ENCODE results near the gene GLS. TPM values are rescaled to one million over a fixed set of nuclear protein-coding genes. Genes with fewer than 3 reads are reported as not detected.

GLS gene
- total and polyA plus RNA-seq, 2 donors (not counting 1 experiment from before 2014, with no cell fraction given), result 32.5 to 195 TPM

DNA sequence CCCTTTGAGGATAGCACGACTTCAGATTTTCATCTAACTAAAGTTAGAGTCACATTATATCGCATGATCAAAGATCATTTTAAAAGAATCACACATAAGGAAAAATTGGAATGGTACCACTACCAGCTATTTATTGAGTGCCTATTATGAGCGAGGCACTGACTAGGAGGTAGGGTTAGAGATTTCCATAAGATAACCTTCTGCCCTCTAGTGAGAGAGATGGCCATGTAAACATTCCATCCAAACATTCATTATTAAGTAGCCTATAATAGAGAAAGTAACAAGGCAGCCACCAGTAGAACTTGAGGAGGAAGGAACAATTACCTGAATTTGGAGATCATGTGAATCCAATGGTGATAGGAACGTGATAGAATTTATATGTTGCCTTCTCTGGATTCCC, 25.4 kb upstream of the GLS start:
- CTCF ChIA-PET, result no interaction called here
- POLR2A ChIA-PET, result no interaction called here
- Histone ChIP-seq H3K36me3 (replicated peaks in 1 of 2; ENCODE audit: control extremely low read depth in 1 of 2, control insufficient read depth in 1 of 2, extremely low read depth in 1 of 2, insufficient read depth in 2 of 2, low read length in 1 of 2) (peaks cover 1 to 9% of the 10 kb centered on the region in 2 experiments), H3K27me3 (replicated peaks in 1 of 4; ENCODE audit: control extremely low read depth in 1 of 4, control insufficient read depth in 3 of 4, insufficient read depth in 4 of 4, low read length in 3 of 4) (no peaks in the 10 kb centered on the region), H3K4me3 (ENCODE audit: control extremely low read depth in 1 of 5, extremely low read depth in 1 of 5, insufficient read depth in 1 of 5, low read depth in 2 of 5, low read length in 4 of 5) (no peak overlapping the region), H3K27ac (ENCODE audit: low read length in 2 of 2) (no peak overlapping the region), H4K20me1 (ENCODE audit: control insufficient read depth, insufficient read depth, low read length, poor library complexity, severe bottlenecking) (no peaks in the 10 kb centered on the region), H3K4me1 (ENCODE audit: control insufficient read depth in 2 of 2, insufficient read depth in 2 of 2, low read length in 2 of 2) (peaks cover 0 to 3% of the 10 kb centered on the region in 2 donors), H3K9ac (ENCODE audit: low read length) (no peak overlapping the region), H3K4me2 (replicated peaks; ENCODE audit: low read depth, low read length, poor library complexity, severe bottlenecking) (no peak overlapping the region), H2AFZ (ENCODE audit: insufficient read depth, low read depth, low read length, poor library complexity, severe bottlenecking) (no peak overlapping the region), H3K9me3 (ENCODE audit: control extremely low read depth in 1 of 3, control insufficient read depth in 2 of 3, insufficient read depth in 1 of 3, low read length in 2 of 3) (no peaks in the 10 kb centered on the region), H3K79me2 (ENCODE audit: control insufficient read depth, insufficient read depth, low read length) (no peaks in the 10 kb centered on the region)
- no peak for ATAC-seq (ENCODE audit: low read depth)
- no peak overlapping the region for H3K4me3 Mint-ChIP-seq
- intact Hi-C loops (cut with micrococcal nuclease), result no loop called here
- peaks cover 8% of the 10 kb centered on the region for H3K4me1 Mint-ChIP-seq
- no CpG with 5 or more reads among the region's 4 CpGs for WGBS (ENCODE audit: insufficient coverage)
- TF ChIP-seq EZH2 (IDR thresholded peaks at IDR 0.05; ENCODE audit: borderline replicate concordance, insufficient read depth, low read depth, low read length, poor library complexity, severe bottlenecking), result no peak
- TF ChIP-seq, protein P1, sequence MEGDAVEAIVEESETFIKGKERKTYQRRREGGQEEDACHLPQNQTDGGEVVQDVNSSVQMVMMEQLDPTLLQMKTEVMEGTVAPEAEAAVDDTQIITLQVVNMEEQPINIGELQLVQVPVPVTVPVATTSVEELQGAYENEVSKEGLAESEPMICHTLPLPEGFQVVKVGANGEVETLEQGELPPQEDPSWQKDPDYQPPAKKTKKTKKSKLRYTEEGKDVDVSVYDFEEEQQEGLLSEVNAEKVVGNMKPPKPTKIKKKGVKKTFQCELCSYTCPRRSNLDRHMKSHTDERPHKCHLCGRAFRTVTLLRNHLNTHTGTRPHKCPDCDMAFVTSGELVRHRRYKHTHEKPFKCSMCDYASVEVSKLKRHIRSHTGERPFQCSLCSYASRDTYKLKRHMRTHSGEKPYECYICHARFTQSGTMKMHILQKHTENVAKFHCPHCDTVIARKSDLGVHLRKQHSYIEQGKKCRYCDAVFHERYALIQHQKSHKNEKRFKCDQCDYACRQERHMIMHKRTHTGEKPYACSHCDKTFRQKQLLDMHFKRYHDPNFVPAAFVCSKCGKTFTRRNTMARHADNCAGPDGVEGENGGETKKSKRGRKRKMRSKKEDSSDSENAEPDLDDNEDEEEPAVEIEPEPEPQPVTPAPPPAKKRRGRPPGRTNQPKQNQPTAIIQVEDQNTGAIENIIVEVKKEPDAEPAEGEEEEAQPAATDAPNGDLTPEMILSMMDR (IDR thresholded peaks at IDR 0.05), result no peak
- no peaks in the 10 kb centered on the region for H3K9me3 Mint-ChIP-seq (ENCODE audit: insufficient read depth)
- no peak overlapping the region for H3K27ac Mint-ChIP-seq
- DNase-seq, result no peak
- no peaks in the 10 kb centered on the region for H3K27me3 Mint-ChIP-seq

DNA sequence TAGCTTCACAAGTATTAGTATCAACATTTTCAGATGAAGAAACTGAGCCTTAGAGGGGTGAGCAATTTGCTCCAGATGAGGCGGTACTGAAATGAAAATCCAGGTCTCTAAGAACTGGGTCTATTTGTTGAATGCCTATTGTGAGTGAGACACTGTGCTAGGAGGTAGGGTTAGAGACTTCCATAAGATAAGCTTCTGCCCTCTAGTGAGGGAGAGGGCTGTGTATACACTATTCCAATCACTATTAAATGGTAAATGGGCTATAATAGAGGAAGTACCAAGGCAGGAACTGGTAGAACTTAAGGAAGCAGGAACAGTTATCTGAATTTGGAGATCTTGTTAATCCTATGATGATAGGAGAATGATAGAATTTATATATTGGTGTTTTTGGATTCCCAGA, 23.6 kb upstream of the GLS start:
- no peak overlapping the region for H3K4me3 ChIP-seq (ENCODE audit: control extremely low read depth in 1 of 5, extremely low read depth in 1 of 5, insufficient read depth in 1 of 5, low read depth in 2 of 5, low read length in 4 of 5)
- Mint-ChIP-seq H3K9me3 (ENCODE audit: insufficient read depth) (no peaks in the 10 kb centered on the region), H3K4me3 (no peak overlapping the region), H3K4me1 (peaks cover 6% of the 10 kb centered on the region), H3K27me3 (no peaks in the 10 kb centered on the region), H3K27ac (no peak overlapping the region)
- H3K4me2 ChIP-seq (replicated peaks; ENCODE audit: low read depth, low read length, poor library complexity, severe bottlenecking), result no peak overlapping the region
- ChIA-PET POLR2A (no interaction called here), CTCF (no interaction called here)
- WGBS (ENCODE audit: insufficient coverage), result no CpG with 5 or more reads among the region's 1 CpG
- no peak overlapping the region for H2AFZ ChIP-seq (ENCODE audit: insufficient read depth, low read depth, low read length, poor library complexity, severe bottlenecking)
- no peaks in the 10 kb centered on the region for H3K9me3 ChIP-seq (ENCODE audit: control extremely low read depth in 1 of 3, control insufficient read depth in 2 of 3, insufficient read depth in 1 of 3, low read length in 2 of 3)
- no peak for ATAC-seq (ENCODE audit: low read depth)
- DNase-seq, result no peak
- no peak overlapping the region for H3K27ac ChIP-seq (ENCODE audit: low read length in 2 of 2)
- intact Hi-C loops (cut with micrococcal nuclease), result no loop called here
- peaks cover 0 to 3% of the 10 kb centered on the region in 2 donors for H3K4me1 ChIP-seq (ENCODE audit: control insufficient read depth in 2 of 2, insufficient read depth in 2 of 2, low read length in 2 of 2)
- no peaks in the 10 kb centered on the region for H4K20me1 ChIP-seq (ENCODE audit: control insufficient read depth, insufficient read depth, low read length, poor library complexity, severe bottlenecking)
- TF ChIP-seq, protein P1 (IDR thresholded peaks at IDR 0.05), result no peak
- no peak for TF ChIP-seq EZH2 (IDR thresholded peaks at IDR 0.05; ENCODE audit: borderline replicate concordance, insufficient read depth, low read depth, low read length, poor library complexity, severe bottlenecking)
- peaks cover 0 to 13% of the 10 kb centered on the region in 2 experiments for H3K36me3 ChIP-seq (replicated peaks in 1 of 2; ENCODE audit: control extremely low read depth in 1 of 2, control insufficient read depth in 1 of 2, extremely low read depth in 1 of 2, insufficient read depth in 2 of 2, low read length in 1 of 2)
- no peaks in the 10 kb centered on the region for H3K27me3 ChIP-seq (replicated peaks in 1 of 4; ENCODE audit: control extremely low read depth in 1 of 4, control insufficient read depth in 3 of 4, insufficient read depth in 4 of 4, low read length in 3 of 4)
- no peaks in the 10 kb centered on the region for H3K79me2 ChIP-seq (ENCODE audit: control insufficient read depth, insufficient read depth, low read length)
- no peak overlapping the region for H3K9ac ChIP-seq (ENCODE audit: low read length)
